ENCODE results near the gene LMO1. TPM values are rescaled to one million over a fixed set of nuclear protein-coding genes. Genes with fewer than 3 reads are reported as not detected.

LMO1 gene
- total and polyA plus RNA-seq, 8 donors = 0.65 TPM; not detected in 7

DNA sequence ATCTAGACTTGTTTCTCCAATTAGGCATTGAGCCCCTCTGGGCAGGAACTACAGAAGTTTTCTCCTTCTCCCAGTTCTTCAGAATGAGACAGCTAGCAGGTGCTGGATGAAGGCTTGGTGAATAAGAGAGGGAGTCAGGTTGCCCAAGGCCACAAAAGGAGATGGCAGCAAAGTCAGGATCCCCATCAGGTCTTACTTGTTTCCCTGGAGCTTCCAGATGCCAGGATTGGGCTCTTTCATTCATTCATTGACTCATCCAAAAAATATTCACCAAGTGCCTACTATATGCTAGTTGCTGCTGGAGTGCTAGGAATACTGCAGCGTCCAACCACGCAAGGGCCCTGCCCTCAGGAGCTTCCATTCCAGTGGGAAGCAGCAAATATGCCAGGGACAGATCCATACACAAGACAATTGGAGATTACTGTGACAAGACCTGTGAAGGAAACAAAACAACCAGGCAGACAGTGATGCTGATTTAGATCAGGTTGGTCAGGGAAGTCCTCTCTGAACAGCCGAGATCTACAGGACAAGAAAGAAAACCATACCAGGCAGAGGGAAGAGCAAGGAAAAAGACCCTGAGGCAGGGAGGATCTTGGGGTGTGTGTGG, 24.6 kb upstream of the LMO1 start:
- Histone ChIP-seq H3K4me3 (no peak overlapping the region), H3K36me3 (no peaks in the 10 kb centered on the region), H3K27me3 (peaks cover 0 to 8% (median 6%) of the 10 kb centered on the region in 3 donors), H3K4me1 (peaks cover 6 to 9% (median 7%) of the 10 kb centered on the region in 4 donors), H3K9me3 (no peaks in the 10 kb centered on the region), H3K27ac (no peak overlapping the region)
- no peak for DNase-seq
- WGBS, 5 donors = 58 to 95% (median 60%) methylated on average over 2 to 3 of the region's 3 CpGs
- intact Hi-C loops (cut with DNase I; ENCODE audit: low total_unique reads) = no loop called here
- no peak for TF ChIP-seq POLR2A (IDR thresholded peaks at IDR 0.05)
- TF ChIP-seq, protein P1, sequence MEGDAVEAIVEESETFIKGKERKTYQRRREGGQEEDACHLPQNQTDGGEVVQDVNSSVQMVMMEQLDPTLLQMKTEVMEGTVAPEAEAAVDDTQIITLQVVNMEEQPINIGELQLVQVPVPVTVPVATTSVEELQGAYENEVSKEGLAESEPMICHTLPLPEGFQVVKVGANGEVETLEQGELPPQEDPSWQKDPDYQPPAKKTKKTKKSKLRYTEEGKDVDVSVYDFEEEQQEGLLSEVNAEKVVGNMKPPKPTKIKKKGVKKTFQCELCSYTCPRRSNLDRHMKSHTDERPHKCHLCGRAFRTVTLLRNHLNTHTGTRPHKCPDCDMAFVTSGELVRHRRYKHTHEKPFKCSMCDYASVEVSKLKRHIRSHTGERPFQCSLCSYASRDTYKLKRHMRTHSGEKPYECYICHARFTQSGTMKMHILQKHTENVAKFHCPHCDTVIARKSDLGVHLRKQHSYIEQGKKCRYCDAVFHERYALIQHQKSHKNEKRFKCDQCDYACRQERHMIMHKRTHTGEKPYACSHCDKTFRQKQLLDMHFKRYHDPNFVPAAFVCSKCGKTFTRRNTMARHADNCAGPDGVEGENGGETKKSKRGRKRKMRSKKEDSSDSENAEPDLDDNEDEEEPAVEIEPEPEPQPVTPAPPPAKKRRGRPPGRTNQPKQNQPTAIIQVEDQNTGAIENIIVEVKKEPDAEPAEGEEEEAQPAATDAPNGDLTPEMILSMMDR (IDR thresholded peaks at IDR 0.05) = no peak
- no peak for TF ChIP-seq EP300 (IDR thresholded peaks at IDR 0.05)
- TF ChIP-seq POLR2AphosphoS5 (IDR thresholded peaks at IDR 0.05) = no peak

DNA sequence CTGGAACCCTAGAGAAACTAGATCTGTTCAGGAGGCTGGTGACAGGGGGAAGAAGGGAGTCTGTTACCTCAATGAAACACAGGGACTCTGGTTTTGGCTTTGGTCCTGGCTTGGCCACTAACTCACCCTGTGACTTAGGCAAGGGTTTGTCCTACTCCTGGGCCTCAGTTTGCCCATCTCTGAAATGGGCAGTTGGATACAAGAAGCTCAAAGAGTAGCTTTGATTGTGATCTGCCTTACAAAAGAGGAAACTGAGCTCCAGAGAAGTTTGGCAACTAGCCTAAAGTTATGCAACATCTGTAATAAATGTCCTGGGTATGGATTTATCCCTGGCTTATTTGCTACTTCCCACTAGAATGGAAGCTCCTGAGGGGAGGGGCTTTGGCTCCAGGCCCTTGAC, 24.0 kb upstream of the LMO1 start:
- Histone ChIP-seq H3K36me3 (no peaks in the 10 kb centered on the region), H3K27ac (no peak overlapping the region), H3K4me3 (no peak overlapping the region), H3K9me3 (no peaks in the 10 kb centered on the region), H3K4me1 (peaks cover 10 to 13% (median 11%) of the 10 kb centered on the region in 4 donors), H3K27me3 (peaks cover 0 to 9% (median 7%) of the 10 kb centered on the region in 3 donors)
- no peak for DNase-seq
- no peak for TF ChIP-seq POLR2AphosphoS5 (IDR thresholded peaks at IDR 0.05)
- intact Hi-C loops (cut with DNase I; ENCODE audit: low total_unique reads) = no loop called here

DNA sequence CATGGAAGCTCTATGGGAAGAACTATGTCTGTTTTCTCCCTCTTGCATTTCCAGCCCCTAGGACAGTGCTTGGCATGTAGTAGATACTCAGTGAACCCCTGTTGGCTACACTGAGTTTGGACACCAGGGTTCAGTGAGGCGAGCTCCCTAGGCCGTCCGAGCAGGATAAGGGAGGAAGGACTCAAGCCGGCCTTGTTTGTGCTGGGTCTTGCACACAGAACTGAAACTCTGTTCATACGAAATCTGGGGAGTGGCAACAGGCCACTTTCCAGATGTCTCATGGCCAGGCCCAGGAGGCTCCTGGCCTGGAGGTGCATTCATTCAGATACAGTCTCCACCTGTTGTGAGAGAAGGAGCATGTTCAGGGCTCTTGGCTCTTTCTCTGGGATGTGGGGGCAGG, 23.6 kb upstream of the LMO1 start:
- Histone ChIP-seq H3K9me3 (no peaks in the 10 kb centered on the region), H3K27me3 (peaks cover 0 to 9% (median 7%) of the 10 kb centered on the region in 3 donors), H3K4me1 (peaks cover 10 to 16% (median 12%) of the 10 kb centered on the region in 4 donors), H3K36me3 (no peaks in the 10 kb centered on the region), H3K4me3 (no peak overlapping the region), H3K27ac (no peak overlapping the region)
- DNase-seq = no peak
- WGBS, 5 donors = 82 to 90% (median 86%) methylated on average over 5 of the region's 5 CpGs
- intact Hi-C loops (cut with DNase I; ENCODE audit: low total_unique reads) = no loop called here
- TF ChIP-seq, protein P1 (IDR thresholded peaks at IDR 0.05) = no peak
- no peak for TF ChIP-seq EP300 (IDR thresholded peaks at IDR 0.05)
- TF ChIP-seq POLR2AphosphoS5 (IDR thresholded peaks at IDR 0.05) = no peak
- TF ChIP-seq POLR2A (IDR thresholded peaks at IDR 0.05) = no peak

DNA sequence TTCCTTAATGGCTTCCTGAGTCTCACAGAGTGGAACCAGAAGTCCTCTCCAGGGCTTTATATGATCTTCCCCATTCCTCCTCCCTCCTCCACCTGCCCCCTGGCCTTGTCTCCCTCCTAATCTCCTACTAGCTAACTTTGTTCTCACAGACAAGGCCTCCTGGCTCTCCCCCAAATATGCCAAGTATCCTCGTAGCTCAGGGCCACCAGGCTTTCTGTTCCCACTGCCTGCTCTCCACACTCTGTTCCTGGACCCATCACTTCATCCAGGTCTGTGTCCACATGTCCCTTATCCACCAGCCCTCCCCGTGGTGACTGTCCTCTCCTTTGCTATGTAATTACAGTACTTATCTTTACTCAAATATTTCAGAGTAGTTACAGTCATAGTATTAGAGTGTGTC, 23.2 kb upstream of the LMO1 start:
- DNase-seq = no peak
- WGBS, 5 donors = 33 to 71% (median 44%) methylated on average over 2 of the region's 2 CpGs
- Histone ChIP-seq H3K9me3 (no peaks in the 10 kb centered on the region), H3K4me3 (no peak overlapping the region), H3K36me3 (no peaks in the 10 kb centered on the region), H3K27me3 (peaks cover 0 to 9% (median 7%) of the 10 kb centered on the region in 3 donors), H3K4me1 (peaks cover 10 to 16% (median 12%) of the 10 kb centered on the region in 4 donors), H3K27ac (no peak overlapping the region)
- TF ChIP-seq, protein P1 (IDR thresholded peaks at IDR 0.05) = no peak
- TF ChIP-seq EP300 (IDR thresholded peaks at IDR 0.05) (no peak), POLR2A (IDR thresholded peaks at IDR 0.05) (no peak), POLR2AphosphoS5 (IDR thresholded peaks at IDR 0.05) (no peak)
- intact Hi-C loops (cut with DNase I; ENCODE audit: low total_unique reads) = no loop called here

DNA sequence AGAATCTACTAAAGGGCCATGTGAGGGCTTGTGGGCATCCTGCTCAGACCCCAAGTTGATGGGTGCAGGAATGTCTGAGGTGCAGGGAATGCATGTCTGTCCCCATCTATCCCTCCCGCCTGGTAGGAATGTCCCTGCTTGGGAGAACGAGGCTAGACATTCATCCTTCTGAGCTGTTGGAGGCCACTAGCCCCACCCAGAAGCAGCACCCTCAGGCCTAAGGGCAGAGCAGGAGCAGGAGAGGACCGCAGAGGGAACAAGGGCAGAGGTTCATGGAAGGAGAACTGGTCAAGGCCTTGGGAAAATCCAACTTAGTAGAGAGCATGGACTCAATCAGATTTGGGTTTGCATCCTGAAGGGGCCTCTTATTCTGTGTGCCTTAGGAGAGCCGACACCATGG, 22.1 kb upstream of the LMO1 start:
- intact Hi-C loops (cut with DNase I; ENCODE audit: low total_unique reads) = no loop called here
- Histone ChIP-seq H3K9me3 (no peaks in the 10 kb centered on the region), H3K27ac (no peak overlapping the region), H3K27me3 (peaks cover 0 to 9% (median 7%) of the 10 kb centered on the region in 3 donors), H3K4me3 (no peak overlapping the region), H3K4me1 (peaks cover 10 to 16% (median 12%) of the 10 kb centered on the region in 4 donors), H3K36me3 (no peaks in the 10 kb centered on the region)
- DNase-seq = no peak
- no peak for TF ChIP-seq POLR2A (IDR thresholded peaks at IDR 0.05)
- TF ChIP-seq EP300 (IDR thresholded peaks at IDR 0.05) = no peak
- TF ChIP-seq POLR2AphosphoS5 (IDR thresholded peaks at IDR 0.05) = no peak
- TF ChIP-seq, protein P1 (IDR thresholded peaks at IDR 0.05) = no peak
- WGBS, 5 donors = 85 to 92% (median 88%) methylated on average over 4 of the region's 4 CpGs
